SKM-1 (cell line): ENCODE results near the gene LAMA2.
"Not testable (repeated sequence)": the region's sequence is repeated elsewhere in the genome, so short reads cannot be mapped to it uniquely, and the experiment has no call there.

Experiments used
- DNase-seq: peaks from one replicate; lab custom pipeline; 2025; ENCODE audit not compliant: unreplicated experiment; lab: John Stamatoyannopoulos, UW

The LAMA2 gene

DNA sequence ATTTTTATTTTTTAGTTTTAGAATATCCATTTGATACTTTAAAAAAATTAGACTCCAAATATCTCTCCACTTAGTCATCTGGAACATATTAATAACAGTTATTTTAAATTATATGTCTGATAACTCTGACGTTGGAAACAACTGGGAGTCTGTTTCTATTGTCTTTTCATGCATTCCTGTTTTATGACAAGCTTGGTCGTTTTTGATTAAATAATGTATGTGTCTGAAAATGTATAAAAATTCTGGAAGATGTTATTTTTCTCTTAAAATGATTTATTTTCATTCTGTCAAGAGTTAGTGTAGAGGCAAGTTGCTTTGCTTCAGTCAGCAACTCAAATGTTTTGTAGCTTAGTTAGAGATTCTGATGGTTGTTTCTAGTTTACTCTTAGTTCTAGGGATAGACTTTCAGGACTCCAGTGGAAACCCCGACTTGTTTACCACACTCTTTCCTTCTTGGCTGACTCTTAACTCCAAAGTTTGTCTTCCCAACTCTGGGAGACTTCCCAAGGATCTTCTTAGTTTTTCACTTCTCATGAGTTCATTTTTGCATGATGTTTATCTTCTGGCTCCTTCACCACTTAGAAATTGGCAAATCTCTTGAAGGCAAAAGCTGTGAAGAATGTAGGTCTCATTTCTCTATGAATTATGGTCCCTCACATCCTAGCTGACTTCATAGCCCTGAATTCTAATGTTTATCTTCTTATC, 190.9 kb downstream of the LAMA2 start:
- DNase-seq = no peak

DNA sequence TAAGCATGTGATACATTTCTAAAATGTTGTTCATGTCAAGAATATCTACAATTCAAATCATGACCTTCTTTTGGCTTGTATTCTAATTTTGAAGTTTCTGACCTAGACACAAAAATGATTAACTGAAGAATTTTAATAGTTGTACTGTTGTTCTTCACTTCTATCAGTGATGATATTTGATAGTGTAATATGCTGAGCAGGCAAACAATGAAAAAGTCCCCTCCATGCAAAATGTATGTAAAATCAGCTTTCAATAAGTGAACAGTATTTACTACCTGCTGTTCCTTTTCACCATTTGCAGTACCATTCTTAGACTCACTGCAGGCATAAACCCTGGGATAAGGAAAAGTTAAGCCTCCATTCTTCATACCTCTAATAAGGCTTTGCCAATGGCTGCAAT, 201.5 kb downstream of the LAMA2 start:
- no peak for DNase-seq

DNA sequence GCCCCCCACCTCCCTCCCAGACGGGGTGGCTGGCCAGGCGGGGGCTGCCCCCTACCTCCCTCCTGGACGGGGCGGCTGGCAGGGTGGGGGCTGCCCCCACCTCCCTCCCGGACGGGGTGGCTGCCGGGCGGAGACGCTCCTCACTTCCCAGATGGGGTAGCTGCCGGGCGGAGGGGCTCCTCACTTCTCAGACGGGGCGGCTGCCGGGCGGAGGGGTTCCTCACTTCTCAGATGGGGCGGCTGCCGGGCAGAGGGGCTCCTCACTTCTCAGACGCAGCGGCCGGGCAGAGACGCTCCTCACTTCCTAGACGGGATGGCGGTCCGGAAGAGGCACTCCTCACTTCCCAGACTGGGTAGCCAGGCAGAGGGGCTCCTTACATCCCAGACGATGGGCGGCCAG, 205.5 kb downstream of the LAMA2 start:
- DNase-seq = not testable (repeated sequence)

DNA sequence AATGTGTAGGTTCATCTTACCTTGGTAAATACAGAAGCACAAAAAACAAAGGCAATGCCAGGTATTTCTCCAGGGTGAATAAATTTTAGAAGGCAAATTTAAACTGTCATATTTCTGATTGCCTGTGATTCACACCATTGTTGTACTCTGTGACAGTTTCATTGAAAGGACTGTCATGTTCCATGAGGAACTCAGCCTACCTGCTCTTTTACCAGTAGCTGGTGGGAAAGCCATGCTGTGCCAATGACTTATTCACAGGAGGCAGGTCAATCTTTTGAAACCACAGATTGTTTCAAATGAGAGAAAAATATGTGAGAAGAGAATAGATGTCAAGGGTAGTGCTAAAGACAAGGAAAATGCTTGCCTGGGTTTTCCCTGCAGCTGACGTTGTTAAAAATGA, 206.4 kb downstream of the LAMA2 start:
- DNase-seq = no peak

DNA sequence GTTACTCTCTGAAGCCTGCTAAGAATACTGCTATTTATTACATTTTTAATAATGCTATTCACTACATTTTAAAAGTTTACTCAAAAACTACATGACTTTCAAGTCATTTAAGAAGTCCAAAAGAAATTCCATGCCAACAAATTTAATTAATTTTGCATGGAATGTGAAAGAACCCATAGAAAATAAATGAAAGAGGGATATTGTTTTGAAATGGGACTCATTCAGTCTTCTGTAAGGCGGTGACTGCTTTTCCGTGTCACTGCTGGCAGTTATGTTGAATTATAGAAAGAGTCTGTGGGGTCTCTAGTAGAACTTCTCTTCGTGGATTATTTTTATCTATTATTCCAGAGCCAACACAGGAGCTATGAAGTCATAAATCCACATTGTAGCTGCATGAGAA, 211.2 kb downstream of the LAMA2 start:
- DNase-seq = no peak

DNA sequence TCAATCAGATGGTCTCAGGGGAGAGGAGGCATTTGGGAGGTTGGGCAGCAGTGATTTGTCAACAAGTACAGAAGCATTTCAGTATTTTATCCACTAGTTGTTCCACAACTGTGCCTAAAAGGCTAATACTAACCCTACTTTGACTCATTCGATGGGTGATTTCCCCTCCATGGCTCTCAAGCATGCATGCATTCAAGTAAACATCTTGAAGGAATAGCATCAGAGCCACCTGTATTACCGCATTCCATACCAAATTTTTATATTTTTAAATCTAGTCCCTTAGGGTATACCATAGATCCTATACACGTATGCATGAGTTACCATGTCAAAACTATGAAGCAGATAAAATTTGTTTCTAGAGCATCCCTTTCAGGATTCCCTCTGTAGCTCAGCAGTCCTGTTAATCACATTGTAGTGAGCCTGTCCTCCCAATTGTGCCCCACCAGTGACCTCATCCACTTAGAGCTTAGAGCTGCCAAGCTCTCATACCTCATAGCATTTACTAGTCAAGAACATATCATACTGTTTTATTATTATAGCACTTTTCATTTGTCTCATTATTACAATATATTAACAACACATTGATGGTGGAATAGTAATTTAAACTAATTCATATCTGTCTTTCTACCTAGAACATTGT, 213.8 kb downstream of the LAMA2 start:
- no peak for DNase-seq

DNA sequence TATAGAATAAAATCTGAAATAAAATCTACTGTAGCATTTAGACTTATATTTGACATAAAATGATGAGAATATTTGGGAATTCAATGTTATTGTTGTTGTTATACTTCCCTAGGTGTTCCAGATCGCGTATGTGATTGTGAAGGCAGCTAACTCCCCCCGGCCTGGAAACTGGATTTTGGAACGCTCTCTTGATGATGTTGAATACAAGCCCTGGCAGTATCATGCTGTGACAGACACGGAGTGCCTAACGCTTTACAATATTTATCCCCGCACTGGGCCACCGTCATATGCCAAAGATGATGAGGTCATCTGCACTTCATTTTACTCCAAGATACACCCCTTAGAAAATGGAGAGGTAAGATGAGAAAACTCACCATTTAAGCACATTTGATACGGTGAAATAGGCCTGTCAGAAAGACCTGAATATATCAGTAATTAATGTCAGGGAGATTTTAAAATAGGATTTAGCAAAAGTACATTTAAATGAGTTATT, 215.2 kb downstream of the LAMA2 start:
- no peak for DNase-seq

DNA sequence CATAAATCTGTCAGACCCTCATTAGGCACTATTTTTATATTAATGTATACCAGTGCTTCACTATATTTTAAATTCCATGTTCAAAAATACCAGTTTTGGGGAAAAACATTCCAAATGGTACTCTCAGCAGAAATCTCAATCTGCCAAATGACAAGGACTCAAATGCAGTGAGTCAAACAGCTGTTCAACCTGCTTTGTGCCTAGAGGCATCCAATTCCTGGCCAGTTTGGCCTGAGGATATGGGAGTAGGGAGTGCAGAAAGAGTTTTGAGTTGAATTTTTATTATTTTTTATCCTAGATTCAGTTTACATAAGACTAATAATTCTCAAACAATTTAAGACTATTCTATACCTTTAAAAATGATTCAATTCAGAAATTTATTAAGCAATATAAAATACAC, 216.8 kb downstream of the LAMA2 start:
- DNase-seq = no peak

DNA sequence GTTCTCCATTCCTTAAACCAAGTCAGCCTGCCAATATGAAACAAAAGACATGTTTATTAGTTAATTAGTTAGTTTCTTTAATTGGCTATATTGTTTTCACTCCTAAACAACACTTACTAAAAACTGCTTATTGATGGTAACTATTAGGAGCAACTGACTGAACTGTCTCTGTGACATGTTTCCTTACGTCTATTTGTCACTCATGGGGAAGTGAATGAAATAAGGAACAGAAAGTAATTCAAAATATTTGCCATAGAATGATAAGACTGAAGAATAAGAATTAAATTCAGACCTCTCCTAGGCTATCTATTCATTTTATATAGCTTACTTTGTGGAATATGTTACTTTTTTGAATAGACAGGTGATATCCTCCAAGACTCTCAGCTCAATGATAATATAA, 217.2 kb downstream of the LAMA2 start:
- DNase-seq = no peak

DNA sequence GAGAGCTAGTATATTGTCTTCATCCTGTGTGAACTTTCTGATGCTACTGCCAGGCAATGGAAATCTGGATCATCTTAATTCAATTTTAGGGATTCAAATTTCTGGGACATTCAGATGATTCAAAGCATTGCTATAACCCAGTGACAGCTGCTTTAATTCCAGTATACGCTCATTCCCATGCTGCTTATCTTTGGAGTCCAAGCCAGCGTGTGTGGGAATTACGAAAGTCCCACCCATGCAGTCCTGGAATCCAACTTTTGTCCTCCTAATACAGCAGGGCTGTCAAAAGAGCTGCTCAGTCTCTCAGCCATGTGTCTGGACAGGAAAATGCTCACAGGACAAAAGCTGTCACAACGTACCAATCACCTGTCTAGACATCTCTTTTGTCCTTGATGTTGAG, 219.8 kb downstream of the LAMA2 start:
- DNase-seq = no peak

DNA sequence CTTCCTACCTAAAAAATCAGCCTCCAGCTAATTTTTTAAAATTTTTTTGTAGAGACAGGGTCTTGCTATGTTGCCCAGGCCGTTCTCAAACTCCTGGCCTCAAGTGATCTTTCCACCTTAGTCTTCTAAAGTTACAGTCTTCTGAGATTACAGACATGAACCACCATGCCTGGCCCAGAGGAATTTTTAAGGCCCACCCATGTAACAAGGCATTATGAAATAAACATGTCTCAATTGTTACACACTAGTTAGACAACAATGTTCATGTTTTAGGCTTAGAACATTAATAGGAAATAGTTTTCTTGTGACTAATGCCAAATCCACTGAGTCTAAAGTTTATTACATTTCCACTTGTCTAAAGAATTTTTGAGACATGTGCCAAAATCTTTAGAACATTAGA, 221.2 kb downstream of the LAMA2 start:
- no peak for DNase-seq

DNA sequence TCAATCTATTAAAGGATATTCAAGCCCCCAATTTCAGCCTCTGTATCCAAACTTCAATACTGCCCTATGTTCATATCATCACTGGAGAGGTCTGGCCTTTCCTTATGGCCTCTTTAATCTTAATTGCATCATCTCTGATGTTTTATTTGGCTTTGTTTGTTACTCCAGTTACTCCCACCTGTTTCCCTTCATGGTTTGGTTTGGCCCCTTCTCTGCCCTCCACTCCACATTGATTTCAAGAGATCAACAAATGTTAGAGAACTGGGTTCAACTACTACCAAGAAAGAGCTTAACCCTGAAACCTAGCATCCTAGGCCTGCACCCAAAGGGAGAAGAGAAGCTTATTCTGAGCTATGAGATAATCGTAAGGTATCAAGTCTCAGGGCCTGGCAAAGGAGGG, 221.6 kb downstream of the LAMA2 start:
- no peak for DNase-seq

DNA sequence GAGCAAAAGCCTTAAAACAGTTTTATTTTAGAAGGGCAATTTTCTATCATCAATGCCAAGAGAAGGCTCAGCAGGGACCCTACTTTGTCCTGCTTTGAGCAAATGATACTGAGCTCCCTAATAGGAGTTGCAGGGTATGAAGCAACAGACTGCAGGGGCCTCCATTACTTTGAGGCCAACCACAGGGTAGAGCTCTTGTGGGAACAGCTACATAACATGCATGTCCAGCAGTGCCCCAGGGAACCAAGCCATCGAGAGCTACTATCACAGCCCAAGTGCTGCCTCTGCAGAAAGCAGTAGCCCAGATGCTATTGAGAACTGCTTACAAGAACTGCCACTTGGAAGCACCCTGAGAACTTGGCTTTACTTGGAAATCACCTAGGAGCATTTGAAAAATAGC, 222.1 kb downstream of the LAMA2 start:
- no peak for DNase-seq

DNA sequence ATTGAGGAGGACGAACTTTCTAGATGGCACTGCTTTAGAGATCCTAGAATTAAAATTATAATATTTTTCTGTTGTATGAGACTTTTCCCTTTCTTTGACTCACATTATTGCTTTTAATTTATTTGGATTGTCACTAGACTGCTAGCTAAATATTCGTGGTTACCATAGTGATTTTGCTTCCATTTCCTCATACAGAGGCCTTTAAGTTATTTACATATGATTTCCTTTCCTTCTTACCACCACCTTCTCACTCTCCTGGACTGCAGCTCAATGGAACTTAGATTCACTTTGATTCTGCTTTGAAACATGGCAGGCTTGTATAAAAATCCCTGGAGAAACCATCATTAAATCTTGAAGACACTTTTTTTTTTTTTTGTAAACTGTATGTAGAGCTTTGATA, 222.9 kb downstream of the LAMA2 start:
- DNase-seq = no peak

DNA sequence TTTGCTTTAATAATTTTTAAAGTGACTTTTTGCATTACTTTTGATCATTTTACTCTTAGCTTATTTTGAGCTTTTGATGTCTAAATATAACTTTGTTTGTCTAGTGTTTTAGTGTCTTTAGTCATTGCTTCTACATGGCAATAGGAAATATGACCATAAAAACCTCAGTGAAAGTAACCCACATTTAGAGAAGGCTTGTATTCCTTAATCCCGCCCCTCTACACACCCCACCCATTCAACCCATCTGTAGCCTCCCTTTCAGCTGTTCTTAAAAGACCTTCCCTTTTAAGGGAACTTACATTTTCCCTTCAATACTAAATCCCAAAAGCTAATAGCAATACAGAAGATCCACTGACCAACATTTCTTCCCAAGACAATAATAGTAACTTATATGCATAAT, 225.4 kb downstream of the LAMA2 start:
- DNase-seq = no peak

DNA sequence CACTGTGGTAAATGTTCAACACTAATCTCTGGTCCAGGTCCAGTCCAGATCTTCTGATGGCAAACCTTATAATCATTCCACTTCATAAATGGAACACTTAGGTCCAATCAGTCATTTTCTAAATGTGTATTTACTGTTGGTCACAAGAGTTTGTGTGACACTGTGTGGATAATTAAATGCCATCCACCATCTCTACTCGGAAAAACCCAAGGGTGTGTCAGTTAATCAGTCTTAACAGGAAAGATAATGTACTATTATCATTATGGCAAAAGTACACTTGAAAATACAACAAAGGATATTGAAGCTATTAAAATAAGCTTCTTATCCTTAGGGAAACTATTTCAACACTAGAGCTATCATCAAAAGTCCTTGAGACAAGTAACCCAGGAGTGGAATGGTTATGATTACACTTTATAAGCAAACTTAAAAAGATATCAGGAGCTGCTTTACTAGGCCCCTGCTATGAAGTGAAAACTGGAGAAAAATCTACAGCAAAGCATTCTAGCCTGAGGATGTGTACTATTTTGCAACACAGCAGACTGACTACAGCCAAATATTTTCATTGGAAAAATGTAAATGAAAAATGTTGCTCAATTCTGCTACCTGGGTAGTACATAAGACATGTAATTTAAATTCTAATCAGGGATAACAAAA, 227.9 kb downstream of the LAMA2 start:
- DNase-seq = no peak

DNA sequence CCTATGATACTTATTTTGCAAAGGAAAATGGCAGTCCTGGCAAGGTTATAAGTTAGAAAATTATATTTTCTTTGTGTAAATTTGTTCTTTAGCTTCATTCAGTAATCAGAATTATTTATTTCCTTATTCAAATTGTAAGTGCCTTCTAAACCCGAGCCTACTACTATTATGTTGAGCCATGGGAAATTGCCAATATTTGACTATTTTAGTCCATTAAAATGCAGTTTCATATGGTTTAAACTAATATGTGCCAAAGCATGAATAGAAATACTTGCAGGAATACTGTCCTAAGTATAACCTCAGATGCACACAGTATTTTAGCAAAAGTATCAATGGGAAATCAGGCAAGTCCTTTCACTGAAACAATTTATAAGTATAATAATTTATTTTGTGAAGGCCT, 228.4 kb downstream of the LAMA2 start:
- no peak for DNase-seq

DNA sequence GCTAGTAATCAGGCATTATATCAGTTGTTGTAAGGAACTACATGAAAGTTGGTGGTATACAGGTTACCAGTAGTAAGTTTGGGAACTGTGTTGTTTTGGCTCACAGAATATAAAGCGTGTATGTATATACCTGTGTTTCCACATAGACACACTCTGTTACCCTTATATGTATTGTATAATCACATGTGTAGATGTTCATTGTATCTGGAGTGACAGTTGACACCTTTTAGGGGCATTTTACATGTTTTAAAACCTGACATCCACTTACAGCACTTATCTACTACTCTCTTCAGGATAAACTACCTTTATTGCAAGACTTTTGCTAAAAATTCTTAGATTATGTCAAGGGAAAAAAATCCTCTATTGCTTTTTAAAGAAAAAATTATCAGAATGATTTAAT, 228.9 kb downstream of the LAMA2 start:
- no peak for DNase-seq

DNA sequence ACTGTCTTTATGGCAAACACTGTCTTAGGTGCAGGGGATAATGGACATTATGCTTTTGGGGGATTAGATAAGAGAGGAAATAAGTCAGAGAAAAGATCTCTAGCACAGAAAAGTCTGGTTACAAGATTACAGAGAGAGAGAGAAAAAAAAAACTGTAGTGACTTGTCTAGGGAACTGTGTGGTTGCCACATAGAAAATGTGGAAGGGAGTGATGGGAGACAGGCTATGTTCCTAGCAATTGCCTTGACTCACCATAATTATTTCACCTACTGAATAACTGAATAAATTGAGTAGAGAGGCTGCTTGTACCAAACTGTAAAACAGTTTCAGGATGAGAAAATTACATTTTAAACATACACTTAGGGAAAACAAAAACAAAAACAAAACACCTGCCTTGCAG, 229.7 kb downstream of the LAMA2 start:
- no peak for DNase-seq

DNA sequence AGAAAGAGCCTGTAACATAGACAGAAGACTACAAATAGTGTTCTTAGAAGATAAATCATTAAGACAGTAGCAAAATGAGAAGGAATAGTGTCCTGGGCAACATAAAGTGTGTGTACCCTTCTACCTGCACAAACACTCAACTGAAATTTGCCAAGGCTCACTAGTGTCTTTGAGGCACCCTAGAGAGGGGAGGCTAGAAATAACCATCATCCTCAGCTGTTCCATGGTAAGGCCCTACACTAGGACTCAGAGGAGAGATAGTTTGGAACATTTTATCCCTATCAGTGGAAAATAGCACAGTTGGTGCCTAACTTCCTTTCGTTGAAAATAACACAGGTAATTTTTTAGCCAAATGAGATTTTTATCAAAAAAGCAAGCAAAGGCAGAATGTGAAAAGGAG, 230.7 kb downstream of the LAMA2 start:
- DNase-seq = no peak

DNA sequence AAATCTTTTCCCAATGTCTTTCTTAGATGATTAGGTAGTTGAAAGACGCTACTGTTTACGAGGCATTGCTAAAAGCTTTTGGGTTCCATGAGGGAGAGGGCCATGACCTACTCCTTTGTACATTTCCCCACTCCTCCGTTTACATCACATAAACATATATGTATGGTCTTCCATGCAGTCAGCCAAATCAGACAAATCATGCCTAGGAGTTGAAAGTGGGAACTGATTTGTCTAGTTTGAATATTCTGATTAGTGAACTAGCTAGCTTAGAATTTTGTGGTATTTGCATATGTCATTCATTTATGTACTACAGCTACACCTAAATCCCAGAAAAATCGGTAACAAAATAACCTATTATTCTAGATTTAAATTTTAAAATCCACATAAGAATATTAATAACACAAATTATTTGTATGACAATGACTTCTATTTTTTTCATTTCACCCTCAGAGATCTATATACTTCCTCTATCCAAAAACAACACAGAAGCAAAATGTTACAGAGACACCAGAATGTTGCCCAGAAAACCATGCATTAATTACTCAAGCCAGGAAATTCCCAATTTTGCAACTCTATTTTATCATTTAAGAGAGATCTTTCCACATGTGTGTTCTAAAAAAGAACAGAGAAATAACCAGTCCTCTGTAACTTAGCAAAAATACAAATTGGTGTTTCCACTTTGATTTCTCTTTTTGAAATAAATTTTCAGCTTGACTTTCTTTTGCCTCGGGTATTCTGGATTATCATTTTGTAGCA, 231.9 kb downstream of the LAMA2 start:
- DNase-seq = no peak

DNA sequence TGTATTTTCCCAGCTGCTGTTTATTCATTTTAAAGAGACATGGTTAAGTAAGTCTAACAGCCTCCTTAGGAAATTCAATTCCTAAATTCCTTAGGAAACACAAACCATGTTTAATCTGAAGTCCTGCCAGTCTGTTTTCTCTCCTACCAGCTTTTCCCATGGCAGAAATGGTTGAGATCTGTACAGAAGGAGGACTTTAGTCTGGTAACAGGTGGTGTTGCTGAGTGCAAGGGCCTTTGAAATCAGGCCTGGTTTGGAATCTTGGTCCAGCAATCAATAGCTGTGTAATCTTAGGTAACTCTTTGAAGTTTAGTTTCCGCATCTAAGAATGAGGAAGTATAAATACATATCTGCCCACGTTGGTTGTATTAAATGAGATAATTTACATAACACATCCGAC, 232.5 kb downstream of the LAMA2 start:
- DNase-seq = no peak
